Mammary epithelial cell (primary cell): Measurements from ENCODE around the gene MYF5.

Source experiments
- EZH2 ChIP-seq: IDR thresholded peaks from 2 replicates; pipeline ENCODE4 v1.6.1; 2012; ENCODE audit warnings: low read length, inconsistent platforms, borderline replicate concordance
- TF ChIP-seq, protein P1 (sequence below), 2 donors: IDR thresholded peaks in 1 of 2; conservative IDR thresholded peaks in 1 of 2; 2 replicates each; pipeline ENCODE4 v1.5.1; 2011 to 2012; ENCODE audit warnings: inconsistent platforms in 2 of 2, low read length in 2 of 2, mild to moderate bottlenecking in 2 of 2, control low read depth in 1 of 2, low read depth in 1 of 2; ENCODE audit not compliant: insufficient read depth in 1 of 2; ENCODE audit errors: extremely low read depth in 1 of 2

DNA sequence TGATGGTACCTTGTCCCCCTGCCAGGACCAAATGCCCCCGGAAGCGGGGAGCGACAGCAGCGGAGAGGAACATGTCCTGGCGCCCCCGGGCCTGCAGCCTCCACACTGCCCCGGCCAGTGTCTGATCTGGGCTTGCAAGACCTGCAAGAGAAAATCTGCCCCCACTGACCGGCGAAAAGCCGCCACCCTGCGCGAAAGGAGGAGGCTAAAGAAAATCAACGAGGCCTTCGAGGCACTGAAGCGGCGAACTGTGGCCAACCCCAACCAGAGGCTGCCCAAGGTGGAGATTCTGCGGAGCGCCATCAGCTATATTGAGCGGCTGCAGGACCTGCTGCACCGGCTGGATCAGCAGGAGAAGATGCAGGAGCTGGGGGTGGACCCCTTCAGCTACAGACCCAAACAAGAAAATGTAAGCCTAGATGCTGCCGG, 8.9 kb upstream of the MYF5 start:
- TF ChIP-seq, protein P1, sequence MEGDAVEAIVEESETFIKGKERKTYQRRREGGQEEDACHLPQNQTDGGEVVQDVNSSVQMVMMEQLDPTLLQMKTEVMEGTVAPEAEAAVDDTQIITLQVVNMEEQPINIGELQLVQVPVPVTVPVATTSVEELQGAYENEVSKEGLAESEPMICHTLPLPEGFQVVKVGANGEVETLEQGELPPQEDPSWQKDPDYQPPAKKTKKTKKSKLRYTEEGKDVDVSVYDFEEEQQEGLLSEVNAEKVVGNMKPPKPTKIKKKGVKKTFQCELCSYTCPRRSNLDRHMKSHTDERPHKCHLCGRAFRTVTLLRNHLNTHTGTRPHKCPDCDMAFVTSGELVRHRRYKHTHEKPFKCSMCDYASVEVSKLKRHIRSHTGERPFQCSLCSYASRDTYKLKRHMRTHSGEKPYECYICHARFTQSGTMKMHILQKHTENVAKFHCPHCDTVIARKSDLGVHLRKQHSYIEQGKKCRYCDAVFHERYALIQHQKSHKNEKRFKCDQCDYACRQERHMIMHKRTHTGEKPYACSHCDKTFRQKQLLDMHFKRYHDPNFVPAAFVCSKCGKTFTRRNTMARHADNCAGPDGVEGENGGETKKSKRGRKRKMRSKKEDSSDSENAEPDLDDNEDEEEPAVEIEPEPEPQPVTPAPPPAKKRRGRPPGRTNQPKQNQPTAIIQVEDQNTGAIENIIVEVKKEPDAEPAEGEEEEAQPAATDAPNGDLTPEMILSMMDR (conservative IDR thresholded peaks at IDR 0.05 in 1 of 2, IDR thresholded peaks at IDR 0.05 in 1 of 2; ENCODE audit: extremely low read depth in 1 of 2, insufficient read depth in 1 of 2, low read depth in 1 of 2, low read length in 2 of 2), result no peak
- no peak for TF ChIP-seq EZH2
